Skeletal muscle tissue (tissue), 4 donors: Measurements from ENCODE around the gene CACNA2D3. TPM values are rescaled to one million over a fixed set of nuclear protein-coding genes. Genes with fewer than 3 reads are reported as not detected.

Source experiments
- H3K27ac ChIP-seq: one replicate; pipeline ENCODE4 v1.7.0; 2013; ENCODE audit warnings: mild to moderate bottlenecking, low read depth, low read length, inconsistent platforms
- H3K27me3 ChIP-seq, 3 donors: one replicate each; pipeline ENCODE4 v1.7.0; 2013; ENCODE audit warnings: low read length in 3 of 3; ENCODE audit not compliant: control insufficient read depth in 3 of 3, insufficient read depth in 3 of 3
- H3K36me3 ChIP-seq, 3 donors: one replicate each; pipeline ENCODE4 v1.7.0; 2013; ENCODE audit warnings: low read length in 3 of 3; ENCODE audit not compliant: control insufficient read depth in 3 of 3, insufficient read depth in 3 of 3
- H3K4me1 ChIP-seq, 3 donors: one replicate each; pipeline ENCODE4 v1.7.0; 2013; ENCODE audit warnings: low read length in 3 of 3, mild to moderate bottlenecking in 3 of 3; ENCODE audit not compliant: control insufficient read depth in 3 of 3, insufficient read depth in 3 of 3
- H3K4me3 ChIP-seq, 3 donors: one replicate each; pipeline ENCODE4 v1.7.0; 2013; ENCODE audit warnings: low read length in 3 of 3
- H3K9ac ChIP-seq, 3 donors: one replicate each; pipeline ENCODE4 v1.7.0; 2013; ENCODE audit warnings: low read length in 3 of 3, mild to moderate bottlenecking in 3 of 3, moderate library complexity in 2 of 3, low read depth in 1 of 3
- H3K9me3 ChIP-seq, 3 donors: one replicate each; pipeline ENCODE4 v1.7.0; 2013; ENCODE audit warnings: low read length in 3 of 3; ENCODE audit not compliant: control insufficient read depth in 3 of 3
- total RNA-seq: library from RNA; depleted of rRNA; stranded (reverse); fragments of >200 nt; gene quantifications from one replicate; pipeline ENCODE4 v1.2.3, GENCODE V29; 2014
- donor health status: Osteomylitis.

Gene CACNA2D3
- total RNA-seq, 1 donor from 2014 or later = 3.1 TPM

DNA sequence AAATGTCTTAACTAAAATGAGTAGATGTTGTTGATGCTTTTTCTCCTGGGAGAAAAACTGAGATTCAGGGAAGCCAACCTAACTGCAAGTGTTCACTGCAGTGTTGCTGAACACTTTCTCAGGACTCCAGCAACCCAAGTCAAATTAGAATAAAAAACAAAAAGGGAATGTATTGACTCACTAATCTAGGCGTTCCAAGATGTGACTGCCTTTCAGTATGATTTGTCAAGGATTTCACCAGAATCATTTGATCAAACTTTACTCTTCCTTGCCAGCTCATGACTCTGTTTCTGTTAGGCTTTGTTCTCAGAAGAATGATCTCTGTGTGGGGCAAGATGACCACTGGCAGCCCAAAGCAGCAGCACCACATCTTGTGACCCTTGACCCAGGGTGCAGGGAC is 364.0 kb downstream of the CACNA2D3 start:
- no peaks in the 10 kb centered on the region for H3K4me1 ChIP-seq
- no peak overlapping the region for H3K9ac ChIP-seq
- H3K27ac ChIP-seq = no peak overlapping the region
- no peak overlapping the region for H3K4me3 ChIP-seq
- no peaks in the 10 kb centered on the region for H3K27me3 ChIP-seq
- no peaks in the 10 kb centered on the region for H3K9me3 ChIP-seq
- H3K36me3 ChIP-seq = no peaks in the 10 kb centered on the region

DNA sequence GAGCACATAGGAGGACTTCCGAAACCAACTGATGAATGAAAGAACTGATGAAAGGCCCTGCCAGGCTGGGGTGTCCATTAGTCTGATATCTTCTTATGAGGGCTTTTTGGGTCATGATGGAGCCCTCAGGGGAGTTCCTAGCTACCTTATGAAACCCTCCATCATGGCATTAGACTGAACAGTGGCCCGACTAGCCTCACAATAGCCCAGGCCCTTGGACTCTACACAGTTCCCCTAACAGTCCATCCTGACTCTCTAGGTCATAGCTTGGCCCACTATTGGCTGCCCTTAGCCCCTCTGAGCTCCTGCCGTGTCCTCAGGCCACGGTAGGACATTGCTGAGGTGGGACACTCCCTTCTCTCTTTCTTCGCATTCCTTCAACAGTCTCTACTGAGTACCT is 365.9 kb downstream of the CACNA2D3 start:
- Histone ChIP-seq H3K4me3 (no peak overlapping the region), H3K9me3 (no peaks in the 10 kb centered on the region), H3K4me1 (no peaks in the 10 kb centered on the region), H3K9ac (no peak overlapping the region), H3K27me3 (no peaks in the 10 kb centered on the region), H3K36me3 (no peaks in the 10 kb centered on the region), H3K27ac (no peak overlapping the region)

DNA sequence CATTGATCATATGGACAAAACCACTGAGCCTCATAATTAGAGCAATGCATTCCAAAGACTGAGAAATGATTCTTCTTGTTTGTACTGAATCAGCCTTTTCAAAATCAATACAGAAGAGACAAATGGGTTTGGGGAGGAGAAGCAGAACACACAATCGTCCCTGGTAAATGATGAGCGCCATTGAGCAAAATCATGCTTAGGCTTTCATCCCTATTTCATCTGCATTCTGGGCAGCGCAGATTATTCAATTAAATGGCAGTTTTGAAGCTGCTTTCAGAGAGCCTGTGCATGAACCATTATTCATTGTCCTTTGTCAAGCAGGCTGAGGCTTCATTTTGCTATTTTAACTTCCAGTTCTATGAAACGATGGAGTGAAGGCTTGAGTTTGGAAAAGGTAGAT is 371.9 kb downstream of the CACNA2D3 start:
- H3K27me3 ChIP-seq = no peaks in the 10 kb centered on the region
- no peaks in the 10 kb centered on the region for H3K9me3 ChIP-seq
- no peaks in the 10 kb centered on the region for H3K4me1 ChIP-seq
- no peak overlapping the region for H3K4me3 ChIP-seq
- no peaks in the 10 kb centered on the region for H3K36me3 ChIP-seq
- H3K9ac ChIP-seq = no peak overlapping the region
- no peak overlapping the region for H3K27ac ChIP-seq

DNA sequence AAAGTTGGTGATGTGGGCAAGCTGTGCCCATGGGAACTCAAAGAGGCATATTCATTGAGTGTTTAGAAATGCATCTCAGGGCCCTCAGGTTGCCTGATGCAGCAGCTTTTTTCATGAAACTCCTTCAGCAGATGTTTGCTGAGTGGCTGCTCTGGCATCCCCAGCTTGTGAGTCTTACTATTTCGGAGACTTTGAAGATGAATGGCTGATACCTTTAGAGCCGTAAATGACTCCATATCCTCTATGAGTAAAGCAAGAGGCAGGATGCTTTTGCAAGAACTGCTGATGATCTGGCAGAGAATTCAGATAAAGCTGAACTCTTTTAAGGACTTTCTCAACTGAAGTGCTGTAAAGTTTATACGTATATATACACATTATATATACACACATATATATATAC is 384.3 kb downstream of the CACNA2D3 start:
- no peak overlapping the region for H3K27ac ChIP-seq
- H3K4me3 ChIP-seq = no peak overlapping the region
- no peak overlapping the region for H3K9ac ChIP-seq
- H3K4me1 ChIP-seq = no peaks in the 10 kb centered on the region
- no peaks in the 10 kb centered on the region for H3K27me3 ChIP-seq
- H3K9me3 ChIP-seq = no peaks in the 10 kb centered on the region
- no peaks in the 10 kb centered on the region for H3K36me3 ChIP-seq

DNA sequence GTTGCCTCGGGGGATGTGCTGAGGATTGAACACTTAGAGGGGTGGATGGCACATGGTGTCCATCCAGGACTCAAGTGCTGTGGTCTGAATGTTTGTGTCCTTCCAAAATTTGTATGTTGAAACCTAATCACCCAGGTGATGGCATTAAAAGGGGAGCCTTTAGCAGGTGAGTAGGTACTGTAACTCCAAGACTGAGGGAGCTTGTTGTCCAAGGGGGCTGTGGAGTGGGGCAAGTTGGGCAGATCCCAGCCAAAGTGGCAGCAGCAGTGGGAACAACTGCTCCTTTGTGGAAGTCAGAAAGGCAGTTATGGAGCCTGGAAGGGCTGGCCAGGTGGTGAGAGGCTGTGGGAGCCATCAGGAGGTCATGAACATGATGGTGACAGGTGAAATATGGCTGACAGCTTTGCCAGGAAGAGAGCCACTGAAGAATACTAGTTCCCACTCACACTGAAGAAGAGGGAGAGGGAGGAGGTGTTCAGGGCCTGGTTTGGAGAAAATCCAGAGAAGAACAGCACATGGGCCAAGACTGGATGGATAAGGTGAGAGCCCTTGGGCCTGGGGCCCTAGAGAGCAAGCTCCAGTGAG is 385.6 kb downstream of the CACNA2D3 start:
- Histone ChIP-seq H3K4me3 (no peak overlapping the region), H3K9me3 (no peaks in the 10 kb centered on the region), H3K36me3 (no peaks in the 10 kb centered on the region), H3K4me1 (no peaks in the 10 kb centered on the region), H3K27me3 (no peaks in the 10 kb centered on the region), H3K9ac (no peak overlapping the region), H3K27ac (no peak overlapping the region)

DNA sequence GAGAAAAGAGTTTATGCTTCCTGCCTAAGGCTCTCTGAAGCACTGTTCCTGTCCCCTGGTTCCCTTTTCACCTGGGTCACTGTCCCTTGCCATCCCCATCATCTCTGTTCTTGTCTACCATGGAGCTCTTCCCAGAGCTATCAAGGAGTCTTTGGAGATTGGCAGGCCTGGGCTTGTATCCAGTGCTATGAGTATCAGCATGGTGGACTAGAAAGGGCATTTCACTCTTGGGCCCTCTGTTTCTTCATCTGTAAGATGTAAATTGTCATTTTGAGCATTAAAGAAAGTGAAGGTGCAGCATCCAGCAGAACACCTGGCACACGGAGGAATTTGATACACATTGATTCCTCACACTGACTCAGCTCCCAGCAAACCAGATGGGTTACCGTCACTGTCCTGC is 388.2 kb downstream of the CACNA2D3 start:
- Histone ChIP-seq H3K9ac (no peak overlapping the region), H3K4me3 (no peak overlapping the region), H3K27me3 (no peaks in the 10 kb centered on the region), H3K36me3 (no peaks in the 10 kb centered on the region), H3K27ac (no peak overlapping the region), H3K4me1 (no peaks in the 10 kb centered on the region), H3K9me3 (no peaks in the 10 kb centered on the region)

DNA sequence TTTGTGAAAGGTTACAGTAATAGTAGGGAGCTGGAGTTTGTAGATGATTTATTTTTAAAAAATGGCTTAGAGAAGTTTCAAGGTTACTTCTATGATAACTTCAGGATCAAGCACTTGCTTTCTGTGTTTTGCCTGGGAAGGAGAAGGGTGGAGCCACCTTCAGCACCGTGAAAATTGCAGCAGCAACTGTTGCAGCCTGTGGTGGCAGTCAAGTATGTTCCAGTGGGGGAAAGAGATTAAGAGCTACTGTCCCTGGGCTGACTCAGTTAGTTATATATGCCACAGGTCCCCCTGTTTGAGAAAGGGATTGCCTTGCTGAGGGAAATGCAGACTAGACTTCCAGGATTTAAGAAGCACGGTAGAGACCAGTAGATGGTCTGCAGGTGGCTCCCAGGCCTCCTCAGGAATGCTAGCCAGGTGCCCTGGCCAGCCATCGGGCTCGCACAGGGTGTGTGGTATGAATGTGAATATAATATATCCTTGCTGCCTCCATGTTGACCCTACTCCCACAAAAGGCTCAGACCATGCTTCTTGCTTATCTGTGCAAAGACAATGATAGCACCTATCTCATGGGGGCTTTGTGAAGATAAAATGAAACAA is 389.5 kb downstream of the CACNA2D3 start:
- Histone ChIP-seq H3K4me3 (no peak overlapping the region), H3K27me3 (no peaks in the 10 kb centered on the region), H3K9ac (no peak overlapping the region), H3K4me1 (no peaks in the 10 kb centered on the region), H3K27ac (no peak overlapping the region), H3K36me3 (no peaks in the 10 kb centered on the region), H3K9me3 (no peaks in the 10 kb centered on the region)

DNA sequence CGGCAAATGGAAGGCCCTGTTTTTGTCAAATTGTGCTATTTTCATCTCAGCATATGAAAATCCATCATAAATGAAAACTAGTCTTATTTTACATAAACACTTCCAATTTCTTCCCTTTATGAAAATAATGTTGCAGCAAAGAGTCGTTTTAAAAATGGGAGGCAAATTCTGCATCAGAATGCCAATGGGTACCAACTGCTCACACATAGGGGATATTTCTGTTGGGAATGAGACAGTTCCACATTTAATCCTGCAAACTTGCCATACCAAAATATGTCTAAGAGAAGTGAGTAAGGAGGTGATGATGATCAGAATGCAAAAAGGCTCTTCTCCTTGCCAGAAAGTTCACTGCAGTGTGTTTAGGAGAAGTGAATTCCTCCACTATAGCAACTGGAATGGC is 391.7 kb downstream of the CACNA2D3 start:
- H3K4me3 ChIP-seq = no peak overlapping the region
- H3K9ac ChIP-seq = no peak overlapping the region

DNA sequence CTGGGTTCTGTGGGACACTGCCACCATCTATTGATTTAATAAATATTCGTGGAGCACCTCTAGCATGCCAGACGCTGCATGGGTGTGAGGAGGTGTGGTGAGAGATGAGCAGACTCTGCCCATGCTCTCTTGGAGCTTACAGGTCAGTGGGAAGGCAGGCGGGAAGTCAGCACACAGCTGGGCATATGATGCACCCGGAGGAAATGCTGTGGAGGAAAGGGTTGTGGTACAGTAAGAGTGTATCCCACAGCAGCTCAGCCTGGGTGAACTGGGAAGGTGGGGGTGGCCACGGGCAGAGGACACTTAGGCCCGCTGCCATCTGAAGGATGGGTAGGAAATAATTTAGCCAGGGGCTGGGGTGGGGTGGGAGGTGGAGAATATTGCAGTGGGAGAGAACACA is 392.1 kb downstream of the CACNA2D3 start:
- H3K4me1 ChIP-seq = no peaks in the 10 kb centered on the region
- H3K9ac ChIP-seq = no peak overlapping the region

More for the DNA sequence above, 391.7 kb downstream of the CACNA2D3 start:
- H3K36me3 ChIP-seq = no peaks in the 10 kb centered on the region
- no peaks in the 10 kb centered on the region for H3K9me3 ChIP-seq
- H3K27me3 ChIP-seq = no peaks in the 10 kb centered on the region
- no peak overlapping the region for H3K27ac ChIP-seq
- H3K4me1 ChIP-seq = no peaks in the 10 kb centered on the region

DNA sequence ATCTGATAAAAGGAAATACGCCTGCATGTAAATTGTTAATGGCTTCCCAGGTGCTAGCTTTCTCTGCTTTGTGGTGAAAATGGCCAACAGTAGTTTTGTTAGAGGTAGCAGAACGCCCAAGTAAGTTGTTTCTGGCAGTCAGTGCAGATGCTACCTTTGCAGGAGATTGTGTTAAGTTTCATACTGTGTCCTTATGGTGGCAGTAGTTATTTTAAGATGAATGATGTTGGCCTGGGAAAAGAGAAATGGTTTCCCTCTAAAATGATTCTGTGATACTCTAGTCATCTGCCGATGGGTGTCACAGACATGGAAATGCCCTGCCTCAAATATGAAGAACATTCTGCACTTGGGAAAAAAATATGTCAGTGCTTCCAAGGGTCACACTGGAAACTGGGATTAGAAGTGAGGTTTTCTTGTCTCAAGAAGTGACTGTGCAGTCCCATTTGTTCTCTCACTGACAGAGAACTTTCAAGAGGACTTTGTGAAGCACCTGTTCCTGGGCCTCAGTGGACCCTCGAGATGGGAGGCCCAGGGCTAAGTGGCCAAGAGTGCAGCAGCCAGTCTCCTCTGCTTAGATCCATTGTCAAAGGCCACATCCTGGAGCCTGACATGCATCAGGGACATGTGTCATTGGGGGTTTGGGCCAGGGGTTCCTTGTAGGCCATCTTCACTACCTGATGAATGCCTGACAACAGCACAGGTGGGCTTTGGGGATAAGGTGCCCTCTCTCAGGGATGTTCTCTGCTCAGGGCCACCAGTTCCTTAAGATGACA is 393.3 kb downstream of the CACNA2D3 start:
- H3K9me3 ChIP-seq = no peaks in the 10 kb centered on the region
- H3K4me3 ChIP-seq = no peak overlapping the region
- no peaks in the 10 kb centered on the region for H3K36me3 ChIP-seq
- H3K27me3 ChIP-seq = no peaks in the 10 kb centered on the region
- no peak overlapping the region for H3K9ac ChIP-seq
- no peaks in the 10 kb centered on the region for H3K4me1 ChIP-seq
- H3K27ac ChIP-seq = no peak overlapping the region

More for the DNA sequence above, 392.1 kb downstream of the CACNA2D3 start:
- no peaks in the 10 kb centered on the region for H3K36me3 ChIP-seq
- H3K9me3 ChIP-seq = no peaks in the 10 kb centered on the region
- no peaks in the 10 kb centered on the region for H3K27me3 ChIP-seq
- H3K27ac ChIP-seq = no peak overlapping the region
- no peak overlapping the region for H3K4me3 ChIP-seq
